Right ventricle myocardium superior (tissue), 1 donor: ENCODE measurements around the gene ANO9. TPM values are rescaled to one million over a fixed set of nuclear protein-coding genes. Genes with fewer than 3 reads are reported as not detected.
A peak's percentile ranks its signal among the peaks of the same experiment; 100 is the strongest.

Experiments
- ATAC-seq: fragments of 200-7000 bp; cut with Tn5 transposase; one replicate; pipeline ENCODE4 v1.9.1; 2020; ENCODE audit warnings: mild to moderate bottlenecking; ENCODE audit not compliant: poor library complexity
- DNase-seq: peaks from one replicate; pipeline ENCODE4 v3.0.0-alpha.2; 2020
- intact Hi-C: fragments of 100-400 bp; cut with DNase I; formaldehyde crosslinking; loops from one replicate; pipeline ENCODE4 v1.11.2; 2022
- total RNA-seq: library from RNA; stranded (reverse); fragmentation: NEBNext Ultra II Directional; extraction: Animal tissue kit (Norgen Biotek cat#: 25700); gene quantifications from one replicate; pipeline ENCODE4 v1.2.1, GENCODE V29; 2021
- donor health status: DM: no; HTN: yes; CAD: no; lungs with severe emphysema.

The ANO9 gene
- total RNA-seq, 1 donor from 2014 or later, result 0.08 TPM

DNA sequence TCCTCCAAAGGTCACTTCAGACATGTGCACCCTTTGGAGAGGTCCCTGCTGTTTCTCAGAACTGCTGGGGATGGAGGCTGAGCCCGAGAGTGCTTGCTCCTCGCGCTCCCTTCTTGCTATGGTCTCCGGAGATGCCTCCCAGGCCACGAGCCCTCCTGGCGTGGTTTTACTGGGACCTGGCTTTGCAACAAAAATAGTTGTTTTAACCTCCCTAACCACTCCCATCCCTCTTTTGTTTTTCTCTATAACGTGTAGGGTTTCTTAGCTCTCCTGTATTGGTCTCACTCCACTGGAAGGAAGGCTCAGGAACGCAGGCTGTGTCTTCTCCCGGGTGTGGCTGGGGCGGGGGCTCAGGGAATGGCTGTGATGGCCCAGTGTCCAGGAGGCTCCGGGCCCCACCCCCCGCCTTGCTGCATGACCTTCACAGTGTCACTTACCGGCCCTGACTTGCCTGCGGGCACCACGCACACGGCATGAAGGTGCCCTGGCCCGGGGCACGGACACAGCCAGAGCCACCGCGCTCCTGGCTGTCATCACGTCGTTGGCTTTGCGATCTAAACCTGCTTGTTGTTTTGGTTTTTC is 13.8 kb upstream of the ANO9 start:
- intact Hi-C loops, result no loop called here
- peak; percentile 45 for ATAC-seq
- DNase-seq, result peak; percentile 62

DNA sequence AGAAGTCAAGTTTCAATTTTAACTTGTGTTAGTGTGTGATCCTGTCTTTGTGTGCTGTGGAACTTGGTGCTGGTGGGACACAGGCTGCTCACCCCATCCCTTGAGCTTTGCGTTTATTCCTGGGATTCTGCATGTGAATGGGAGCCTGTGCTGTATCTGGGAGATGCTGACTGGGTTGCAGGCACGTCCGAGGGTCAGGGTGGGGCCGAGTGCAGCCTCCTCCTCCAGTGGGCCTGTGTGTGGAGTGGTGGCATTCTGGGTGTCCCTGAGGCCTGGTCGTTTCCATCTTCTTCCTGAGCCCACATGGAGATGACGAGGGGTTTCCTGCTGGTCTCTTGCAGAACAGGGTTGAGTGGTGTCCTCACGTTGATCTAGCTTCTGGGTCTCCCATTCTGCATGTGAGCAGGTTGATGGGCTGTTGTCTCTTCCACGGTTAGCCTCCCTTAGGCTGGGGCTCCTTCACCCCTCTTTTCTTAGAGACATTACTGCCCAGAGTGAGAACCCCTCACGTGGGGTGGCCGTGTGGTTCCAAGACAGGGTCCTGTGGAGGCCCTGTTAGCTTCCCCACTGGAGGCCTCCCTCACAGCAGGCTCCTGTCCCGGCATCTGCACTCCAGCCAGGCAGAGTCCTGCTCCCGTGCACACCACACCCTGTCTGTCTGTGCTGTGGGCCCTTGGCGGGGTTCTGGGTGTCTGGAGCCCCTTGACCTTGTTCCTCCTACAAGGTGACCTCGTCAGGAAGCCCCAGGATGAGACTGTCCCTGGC is 13.2 kb upstream of the ANO9 start:
- DNase-seq (no peak), ATAC-seq (no peak)
- intact Hi-C loops, result loop anchor here (5.0 kb wide), 1 partner anchor 47 kb away; no protein-coding TSS in a partner anchor

DNA sequence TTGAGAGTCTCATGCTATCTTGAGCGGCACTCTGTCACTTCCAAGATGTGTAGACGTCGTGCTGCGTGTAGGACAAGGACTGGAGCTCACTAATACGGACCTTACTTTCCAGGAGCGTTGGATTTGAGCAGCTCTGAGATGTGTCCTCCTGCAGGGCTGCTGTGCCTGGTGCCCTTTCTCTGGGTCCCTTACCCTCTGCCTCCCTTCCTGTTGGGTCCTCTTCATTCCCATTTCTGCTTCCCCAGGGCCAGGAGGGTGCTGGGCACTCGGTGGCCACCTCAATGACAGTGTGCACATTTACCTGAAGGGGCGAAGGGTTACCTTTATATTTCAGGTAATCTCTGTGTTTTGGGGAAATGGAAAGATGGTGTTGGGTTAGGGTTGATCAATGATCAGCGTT is 12.2 kb upstream of the ANO9 start:
- DNase-seq, result no peak
- intact Hi-C loops, result loop anchor here (5.0 kb wide), 1 partner anchor 48 kb away; no protein-coding TSS in a partner anchor

DNA sequence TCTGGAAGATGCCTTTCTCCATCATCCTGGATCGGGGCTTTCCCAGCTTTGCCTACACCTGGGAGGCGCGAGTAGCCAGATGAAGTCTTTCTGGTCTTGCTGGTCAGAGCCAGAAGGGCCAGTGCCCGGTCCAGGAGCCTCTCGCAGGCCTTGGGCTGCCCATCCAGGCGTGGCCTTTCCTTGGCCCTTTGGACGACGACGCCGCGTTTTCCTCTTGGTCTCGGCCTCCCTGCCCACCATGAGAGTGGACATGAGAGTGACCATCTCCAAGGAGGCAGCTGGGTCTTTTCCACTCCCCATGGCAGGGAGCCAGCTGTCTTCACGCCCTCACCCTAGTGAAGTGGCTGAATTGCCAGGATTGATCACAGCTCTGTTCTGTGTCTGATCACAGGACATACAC is 11.8 kb upstream of the ANO9 start:
- DNase-seq (no peak), ATAC-seq (no peak)
- intact Hi-C loops, result loop anchor here (5.0 kb wide), 1 partner anchor 49 kb away; no protein-coding TSS in a partner anchor

More for the DNA sequence above, 12.2 kb upstream of the ANO9 start:
- no peak for ATAC-seq

DNA sequence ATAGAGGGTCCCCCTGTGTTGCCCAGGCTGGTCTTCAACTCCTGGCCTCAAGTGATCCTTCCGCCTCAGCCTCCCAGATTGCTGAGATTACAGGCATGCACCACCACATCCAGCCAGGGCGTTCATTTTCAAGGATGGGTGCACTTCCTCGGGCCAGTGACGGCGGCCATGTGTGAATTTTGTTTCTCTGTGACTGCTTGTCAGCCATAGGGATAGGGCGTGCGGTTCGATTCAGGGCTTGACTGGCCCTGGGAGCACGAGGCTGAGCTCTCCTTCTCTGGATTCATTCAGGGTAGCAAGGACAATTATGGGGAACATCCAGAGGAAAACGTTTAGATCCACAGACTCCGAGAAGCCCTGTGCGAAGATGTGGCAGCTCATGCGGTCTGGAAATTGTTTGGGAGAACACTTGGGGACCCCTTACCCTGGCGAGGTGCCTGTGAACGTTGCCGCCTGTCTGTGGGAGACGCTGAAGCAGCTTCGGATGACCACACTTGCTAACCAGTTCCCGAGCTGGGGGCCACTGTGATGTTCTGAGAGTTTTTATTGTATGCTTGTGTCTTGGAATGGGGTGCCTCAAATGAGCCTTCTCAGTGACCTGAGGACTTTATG is 11.2 kb upstream of the ANO9 start:
- intact Hi-C loops, result loop anchor here (5.0 kb wide), 1 partner anchor 49 kb away; no protein-coding TSS in a partner anchor
- ATAC-seq, result no peak
- no peak for DNase-seq

DNA sequence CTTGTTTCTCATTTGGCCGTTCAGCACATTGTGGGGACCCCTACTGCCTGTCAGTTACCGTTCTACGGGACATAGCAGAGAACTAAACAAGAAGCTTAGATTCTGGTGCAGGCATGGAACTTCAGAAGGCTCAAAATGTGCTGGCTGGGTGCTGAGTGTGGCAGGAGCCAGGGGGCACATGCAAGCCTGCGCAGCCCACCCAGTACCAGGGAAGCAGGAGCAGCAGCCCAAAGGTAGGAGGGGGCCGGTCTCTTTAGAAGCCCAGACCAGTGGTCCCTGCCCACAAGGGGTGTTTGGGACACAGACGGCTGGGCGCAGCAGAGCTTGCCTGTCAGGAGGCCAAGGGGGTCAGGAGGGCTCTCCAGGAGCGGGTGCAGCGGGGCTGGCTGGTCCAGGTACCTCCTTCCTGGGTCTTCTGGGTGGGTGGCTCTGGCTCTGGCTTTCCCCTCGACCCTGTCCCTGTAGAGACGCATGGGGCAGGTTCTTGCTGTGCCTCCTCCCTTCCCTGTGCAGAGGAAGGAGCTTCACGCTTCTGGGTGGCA is 10.5 kb upstream of the ANO9 start:
- intact Hi-C loops, result loop anchor here (5.0 kb wide), 1 partner anchor 50 kb away; no protein-coding TSS in a partner anchor
- DNase-seq (no peak), ATAC-seq (no peak)

DNA sequence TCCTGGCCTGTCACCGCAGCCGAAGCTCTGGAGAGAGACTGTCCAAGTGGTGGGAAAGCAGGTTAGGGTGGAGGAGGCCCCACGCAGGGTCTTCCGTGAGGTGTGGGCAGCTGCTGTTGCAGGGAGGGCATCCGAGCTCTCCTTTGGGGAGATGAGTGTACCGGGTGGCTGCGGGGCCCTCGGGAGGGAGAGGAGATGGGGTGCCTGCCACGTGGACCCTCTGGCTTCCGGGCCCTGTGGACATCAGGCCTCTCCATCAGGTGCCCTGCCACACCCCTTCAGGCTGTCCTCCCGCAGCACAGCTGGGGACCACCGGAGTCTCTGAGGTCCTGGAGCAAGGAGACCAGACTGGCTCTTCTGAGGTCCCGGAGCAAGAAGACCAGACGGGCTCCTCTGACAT is 9.9 kb upstream of the ANO9 start:
- intact Hi-C loops, result loop anchor here (5.0 kb wide), 1 partner anchor 51 kb away; no protein-coding TSS in a partner anchor
- no peak for DNase-seq
- ATAC-seq, result no peak

DNA sequence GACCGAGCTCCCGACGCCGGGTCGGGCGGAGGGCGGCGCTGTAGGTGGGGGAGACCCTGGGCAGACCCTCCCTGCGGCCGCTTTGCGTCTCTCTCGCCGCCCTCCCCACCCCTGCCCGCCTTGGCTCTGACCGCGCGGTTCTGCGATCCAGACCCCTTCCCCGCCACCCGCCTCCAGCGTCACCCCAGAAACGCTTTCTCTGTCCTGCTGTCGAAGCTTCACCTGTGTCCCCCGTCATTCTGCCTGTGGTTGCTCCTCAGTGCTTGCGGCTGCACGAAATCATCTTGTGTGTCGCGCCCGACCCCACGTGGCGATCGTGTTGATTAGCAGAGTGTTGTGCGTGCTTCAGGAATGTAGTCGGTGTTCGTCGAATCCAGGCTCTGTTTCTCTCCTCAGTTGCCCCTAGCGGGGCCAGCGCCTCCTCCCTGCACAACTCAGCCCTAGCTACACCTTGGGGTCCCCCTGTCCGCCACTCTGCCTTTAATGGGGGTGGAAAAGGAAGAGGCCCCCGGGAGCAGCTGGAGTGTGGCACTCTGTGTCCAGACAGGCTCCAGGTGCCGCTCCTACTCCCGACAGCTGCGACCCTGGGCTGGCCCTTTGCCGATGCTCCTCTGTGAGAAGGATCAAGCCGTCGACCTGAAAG is 9.1 kb upstream of the ANO9 start:
- DNase-seq (peak; percentile 74), ATAC-seq (peak; percentile 1)
- intact Hi-C loops, result loop anchor here (5.0 kb wide), 1 partner anchor 51 kb away; no protein-coding TSS in a partner anchor

DNA sequence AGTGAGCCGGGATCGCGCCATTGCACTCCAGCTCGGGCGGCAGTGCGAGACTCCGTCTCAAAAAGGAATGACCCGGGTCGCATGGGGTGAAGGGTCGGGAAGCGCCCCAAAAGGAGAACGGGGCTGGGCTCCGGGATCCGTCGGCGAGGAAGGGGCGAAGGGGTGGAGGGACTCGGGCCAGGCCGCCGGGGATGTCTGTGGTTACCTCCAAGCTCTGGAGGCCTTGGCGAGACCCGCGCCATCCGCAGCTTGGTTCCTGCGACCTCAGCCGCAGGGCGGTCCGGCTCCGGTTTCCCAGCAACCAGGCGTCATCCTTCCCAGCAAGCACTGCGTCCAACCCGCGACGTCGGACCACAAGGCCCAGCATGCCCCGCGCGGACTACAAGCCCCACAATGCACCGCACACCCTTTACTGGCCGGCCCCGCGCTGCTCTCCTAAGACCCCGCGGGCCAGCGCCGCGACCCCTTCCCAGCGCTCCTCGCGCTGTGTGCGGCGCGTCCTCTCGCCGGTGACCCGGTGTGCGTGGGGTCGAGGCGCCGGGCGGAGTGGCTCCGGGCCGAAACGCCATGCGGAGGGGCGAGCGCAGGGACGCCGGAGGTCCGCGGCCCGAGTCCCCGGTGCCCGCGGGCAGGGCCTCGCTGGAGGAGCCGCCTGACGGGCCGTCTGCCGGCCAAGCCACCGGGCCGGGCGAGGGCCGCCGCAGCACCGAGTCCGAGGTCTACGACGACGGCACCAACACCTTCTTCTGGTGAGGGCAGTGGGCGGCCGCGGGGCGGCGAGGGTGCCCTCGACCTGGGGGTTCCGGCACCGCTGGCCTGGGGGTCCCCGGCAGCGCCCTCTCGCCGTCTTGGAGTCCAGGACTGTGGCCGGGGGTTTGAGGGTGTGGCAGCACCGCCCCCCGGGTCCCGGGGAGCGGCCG is 8.3 kb upstream of the ANO9 start, which contains the start of gene PTDSS2:
TSS of gene PTDSS2 (plus strand) at position 391 of the 920 bp plus-strand sequence. CDS start at position 568, 177 bp downstream.
- DNase-seq, result peak; percentile 98
- intact Hi-C loops, result loop anchor here (5.0 kb wide), 2 partner anchors 43 to 52 kb away; no protein-coding TSS in a partner anchor
- ATAC-seq, result peak; percentile 92

DNA sequence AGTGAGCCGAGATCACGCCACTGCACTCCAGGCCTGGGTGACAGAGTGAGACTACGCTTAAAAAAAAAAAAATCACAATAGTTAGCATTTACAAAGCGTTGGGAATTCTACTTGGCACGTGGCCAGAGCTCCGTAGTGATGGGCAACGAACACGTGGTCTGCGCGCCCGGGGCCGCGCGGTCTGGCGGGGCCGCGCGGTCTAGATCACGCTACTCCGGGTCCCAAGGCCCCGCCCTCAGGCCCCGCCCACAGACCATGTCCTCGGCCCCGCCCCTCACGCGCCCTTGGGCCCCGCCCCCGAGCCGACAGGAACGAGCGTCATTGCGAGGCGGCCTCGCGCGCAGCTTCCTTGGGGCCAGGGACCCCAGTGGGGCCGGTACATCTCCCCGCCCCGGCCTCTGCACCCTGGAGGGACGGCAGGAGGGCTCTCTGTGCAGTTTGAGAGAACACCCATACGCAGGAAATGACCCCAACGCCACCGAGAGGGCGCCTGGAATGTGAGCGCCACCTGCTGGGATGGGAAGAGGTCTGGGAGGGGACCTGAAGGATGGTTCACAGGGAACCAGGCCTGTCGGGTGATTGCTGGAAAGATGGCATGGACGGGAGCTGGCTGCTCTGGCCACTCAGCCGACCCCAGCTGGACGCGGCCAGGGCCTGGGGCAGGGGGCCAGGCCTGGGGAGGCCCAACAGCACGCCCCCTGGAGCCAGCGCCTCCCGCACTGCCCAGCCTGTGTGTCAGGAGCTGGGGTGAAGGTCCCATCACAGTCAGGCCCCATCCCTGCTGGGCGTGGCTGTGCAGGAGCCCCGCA is 6.3 kb upstream of the ANO9 start:
- peak; percentile 88 for ATAC-seq
- intact Hi-C loops, result loop anchor here (5.0 kb wide), 1 partner anchor 41 kb away; no protein-coding TSS in a partner anchor

DNA sequence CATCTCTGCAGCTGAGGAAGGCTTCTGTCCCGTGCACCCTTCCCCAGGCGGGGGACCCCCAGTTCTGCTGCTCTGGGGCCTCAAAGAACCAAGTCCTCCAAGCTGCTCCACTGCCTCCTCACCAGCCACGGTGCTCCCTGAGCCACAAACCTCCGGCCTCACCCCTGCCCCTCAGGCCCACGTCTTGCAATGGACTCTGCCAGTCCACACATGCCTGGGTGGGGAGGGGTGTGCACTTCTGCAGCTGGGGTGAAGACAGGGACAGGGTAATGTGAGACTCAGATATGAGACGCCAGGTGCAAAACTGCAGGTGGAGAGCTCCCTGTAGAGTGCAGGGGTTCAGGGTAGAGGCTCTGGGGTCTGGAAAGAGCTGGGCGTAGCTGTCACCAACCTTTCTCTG is 5.1 kb upstream of the ANO9 start:
- DNase-seq, result peak; percentile 30
- intact Hi-C loops, result loop anchor here (5.0 kb wide), 1 partner anchor 40 kb away; no protein-coding TSS in a partner anchor
- ATAC-seq, result no peak

More for the DNA sequence above, 6.3 kb upstream of the ANO9 start:
- DNase-seq, result peak; percentile 98

DNA sequence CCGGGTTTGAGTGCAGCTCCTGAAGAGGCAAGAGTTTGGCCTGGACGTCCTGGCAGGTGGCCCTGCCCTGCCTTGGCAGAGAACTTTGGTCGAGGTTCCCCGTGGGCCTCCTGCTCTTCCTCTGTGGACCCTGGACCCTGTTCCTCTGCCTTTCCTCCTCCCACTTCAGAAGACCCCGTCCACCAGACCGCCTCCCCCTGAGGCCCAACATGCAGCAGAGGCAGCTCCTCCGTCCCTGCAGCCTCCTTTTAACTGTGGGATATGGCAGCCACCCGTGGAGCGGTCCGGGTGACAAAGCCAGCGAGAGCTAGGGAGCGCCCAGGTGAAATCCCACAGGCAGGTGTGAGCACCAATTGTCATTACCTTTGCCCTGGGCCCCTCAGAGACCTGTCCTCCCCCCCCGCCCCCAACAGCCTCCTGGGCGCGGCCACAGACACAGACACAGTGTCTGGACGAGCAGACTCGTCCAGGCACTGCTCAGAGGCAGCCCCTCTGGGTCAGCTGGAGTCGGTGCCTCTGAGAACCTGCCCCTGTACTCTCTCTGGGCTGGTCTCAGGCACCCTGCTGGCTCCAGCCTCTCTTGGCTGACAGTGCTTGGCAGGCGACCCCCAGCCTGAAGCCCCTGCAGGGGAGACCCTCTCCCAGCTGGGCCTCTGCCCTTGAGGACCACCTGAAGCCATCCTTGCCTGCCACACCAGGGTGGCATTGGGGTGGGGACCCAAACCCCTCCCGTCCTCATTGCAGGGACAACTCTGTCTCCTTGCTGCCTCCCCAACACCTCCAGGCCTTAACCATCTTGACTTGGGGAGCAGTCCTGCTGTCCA is 4.2 kb upstream of the ANO9 start:
- DNase-seq (peak; percentile 34), ATAC-seq (no peak)
- intact Hi-C loops, result loop anchor here (5.0 kb wide), 1 partner anchor 39 kb away; no protein-coding TSS in a partner anchor

DNA sequence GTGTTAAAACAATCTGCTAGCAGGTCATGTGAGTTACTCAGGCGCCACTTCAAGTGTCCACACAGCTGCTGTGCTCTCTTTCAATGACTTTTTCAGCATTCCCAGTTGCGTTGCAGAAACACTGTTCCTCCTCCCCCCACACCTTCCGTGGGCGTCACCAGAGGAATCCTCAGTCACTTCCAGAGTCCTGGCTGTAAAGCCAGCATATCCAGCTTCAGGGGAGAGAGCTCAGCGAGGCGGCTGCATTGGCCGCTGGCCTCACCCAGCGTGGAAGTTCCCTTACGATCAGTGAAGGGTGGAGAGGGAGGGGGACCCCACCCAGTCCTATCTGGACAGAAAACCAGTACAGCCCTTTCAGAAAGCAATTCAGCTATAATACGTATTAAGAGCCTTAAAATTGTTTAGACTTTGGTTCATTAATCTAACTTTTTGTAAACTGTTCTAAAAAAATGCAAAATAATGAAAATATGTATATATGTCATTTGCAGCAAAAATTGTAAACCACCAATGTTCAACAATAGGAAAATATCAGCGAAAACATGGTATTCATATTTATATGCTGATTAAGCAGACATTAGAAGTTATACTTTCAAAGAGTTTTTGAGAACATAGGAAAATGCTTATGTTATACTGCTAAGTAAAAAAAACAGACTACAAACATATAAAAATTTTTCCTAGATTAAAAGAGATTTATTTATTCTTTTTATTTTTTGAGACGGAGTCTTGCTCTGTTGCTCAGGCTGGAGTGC is 2.8 kb upstream of the ANO9 start:
- intact Hi-C loops, result loop anchor here (5.0 kb wide), 1 partner anchor 37 kb away; no protein-coding TSS in a partner anchor
- no peak for ATAC-seq
- DNase-seq, result peak; percentile 45

DNA sequence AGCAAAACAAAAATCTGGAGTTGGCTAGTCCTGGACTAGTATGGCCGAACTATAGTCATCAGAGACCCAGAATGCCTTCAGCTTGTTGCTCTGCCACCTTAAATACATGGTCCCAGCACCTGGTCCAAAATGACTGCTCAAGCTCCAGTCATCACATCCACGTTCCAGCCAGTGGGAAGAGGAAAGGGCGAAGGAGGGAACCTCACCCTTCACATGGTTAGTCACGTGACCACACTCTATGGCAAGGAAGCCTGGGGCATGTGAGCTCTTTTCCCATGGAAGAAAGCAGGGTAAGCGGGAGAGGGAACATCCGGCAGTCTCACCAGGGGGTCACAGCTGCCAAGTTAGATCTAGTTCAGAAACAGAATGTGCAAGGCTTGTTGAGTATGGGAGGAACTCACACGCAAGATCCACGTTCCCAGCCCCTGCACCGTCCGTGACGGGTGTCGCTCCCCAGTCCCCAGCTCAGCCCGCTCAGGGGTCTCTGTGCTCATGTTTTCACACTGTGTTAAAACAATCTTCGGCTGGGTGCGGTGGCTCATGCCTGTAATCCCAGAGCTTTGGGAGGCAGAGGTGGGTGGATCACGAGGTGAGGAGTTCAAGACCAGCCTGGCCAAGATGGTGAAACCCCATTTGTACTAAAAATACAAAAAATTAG is 1.9 kb upstream of the ANO9 start:
- no peak for ATAC-seq
- peak; percentile 30 for DNase-seq
- intact Hi-C loops, result no loop called here
